Suprapubic skin (tissue), 4 donors: ENCODE results near the gene MMADHC. TPM values are rescaled to one million over a fixed set of nuclear protein-coding genes. Genes with fewer than 3 reads are reported as not detected.

Experiments
- DNase-seq, 2 donors: peaks; one replicate each; pipeline ENCODE4 v3.0.0-alpha.2; 2019; ENCODE audit warnings: low spot score in 2 of 2
- H3K27ac ChIP-seq: fragments of 200-600 bp; sonication (generic); one replicate; pipeline ENCODE4 v1.5.1; 2019
- H3K27me3 ChIP-seq: fragments of 200-600 bp; sonication (generic); one replicate; pipeline ENCODE4 v1.5.1; 2019
- H3K36me3 ChIP-seq: fragments of 200-600 bp; sonication (generic); one replicate; pipeline ENCODE4 v1.5.1; 2019
- H3K4me1 ChIP-seq: fragments of 200-600 bp; sonication (generic); one replicate; pipeline ENCODE4 v1.5.1; 2019
- H3K4me3 ChIP-seq: fragments of 200-600 bp; sonication (generic); one replicate; pipeline ENCODE4 v1.5.1; 2019; ENCODE audit warnings: mild to moderate bottlenecking
- H3K9me3 ChIP-seq: fragments of 200-600 bp; sonication (generic); one replicate; pipeline ENCODE4 v1.5.1; 2019
- CTCF ChIP-seq, 2 donors: fragments of 200-600 bp in 1 of 2; fragments of 450-650 bp in 1 of 2; sonication (generic) in 1 of 2; IDR thresholded peaks; one replicate each; pipeline ENCODE4 v1.5.1; 2016 to 2019; ENCODE audit warnings: antibody characterized with exemption in 2 of 2, mild to moderate bottlenecking in 1 of 2, moderate library complexity in 1 of 2
- EP300 ChIP-seq: sonication (generic); formaldehyde crosslinking; IDR thresholded peaks from one replicate; pipeline ENCODE4 v1.6.1; 2017; ENCODE audit warnings: antibody characterized with exemption
- POLR2A ChIP-seq, 2 donors: fragments of 450-650 bp; IDR thresholded peaks; one replicate each; pipeline ENCODE4 v1.6.1; 2017; ENCODE audit warnings: antibody characterized with exemption in 2 of 2, mild to moderate bottlenecking in 2 of 2, moderate library complexity in 2 of 2
- POLR2AphosphoS5 ChIP-seq, 3 donors: sonication (generic); formaldehyde crosslinking; IDR thresholded peaks; one replicate each; pipeline ENCODE4 v1.6.1; 2017; ENCODE audit warnings: antibody characterized with exemption in 3 of 3
- WGBS: methylation state at CpG from one replicate; pipeline ENCODE4 v1.1.5; 2018; 5-methylcytosine and 5-hydroxymethylcytosine counted together
- total RNA-seq, 4 donors: library from RNA; depleted of rRNA; stranded (reverse); fragments of >200 nt; gene quantifications; one replicate each; pipeline ENCODE4 v1.1.0, GENCODE V29; 2016

Gene MMADHC
- total RNA-seq, 4 donors from 2014 or later = 46.9 to 102 (median 81.5) TPM

GRCh38 chr2:149528983-149529382 lies 58.6 kb downstream of the MMADHC start:
- H3K4me3 ChIP-seq = no peak overlapping the region
- no peak for TF ChIP-seq POLR2AphosphoS5 (IDR thresholded peaks at IDR 0.05)
- TF ChIP-seq EP300 = no peak
- TF ChIP-seq CTCF (IDR thresholded peaks at IDR 0.05) = no peak
- TF ChIP-seq POLR2A (IDR thresholded peaks at IDR 0.05) = no peak
- no peaks in the 10 kb centered on the region for H3K4me1 ChIP-seq
- no peaks in the 10 kb centered on the region for H3K36me3 ChIP-seq
- no peaks in the 10 kb centered on the region for H3K9me3 ChIP-seq
- H3K27me3 ChIP-seq = no peaks in the 10 kb centered on the region
- DNase-seq = no peak
- H3K27ac ChIP-seq = no peak overlapping the region
- WGBS = 69% methylated on average over 3 of the region's 3 CpGs

GRCh38 chr2:149527998-149528755 lies 59.4 kb downstream of the MMADHC start:
- Histone ChIP-seq H3K27ac (no peak overlapping the region), H3K9me3 (peaks cover 4% of the 10 kb centered on the region), H3K4me1 (no peaks in the 10 kb centered on the region), H3K36me3 (no peaks in the 10 kb centered on the region), H3K27me3 (no peaks in the 10 kb centered on the region), H3K4me3 (no peak overlapping the region)
- no peak for TF ChIP-seq POLR2AphosphoS5 (IDR thresholded peaks at IDR 0.05)
- TF ChIP-seq POLR2A (IDR thresholded peaks at IDR 0.05) = no peak
- TF ChIP-seq EP300 = no peak
- no peak for TF ChIP-seq CTCF (IDR thresholded peaks at IDR 0.05)
- DNase-seq = no peak
- 72% methylated on average over 7 of the region's 7 CpGs for WGBS

- no peaks in the 10 kb centered on the region for H3K4me1 ChIP-seq
- DNase-seq = no peak
- H3K27me3 ChIP-seq = no peaks in the 10 kb centered on the region
- peaks cover 7% of the 10 kb centered on the region for H3K9me3 ChIP-seq
- 91% methylated on average over 2 of the region's 2 CpGs for WGBS
- H3K27ac ChIP-seq = no peak overlapping the region
- no peak overlapping the region for H3K4me3 ChIP-seq
- TF ChIP-seq POLR2A (IDR thresholded peaks at IDR 0.05) (no peak), CTCF (IDR thresholded peaks at IDR 0.05) (no peak), POLR2AphosphoS5 (IDR thresholded peaks at IDR 0.05) (no peak), EP300 (no peak)
- no peaks in the 10 kb centered on the region for H3K36me3 ChIP-seq
Observed at GRCh38 chr2:149526689-149527088, 60.9 kb downstream of the MMADHC start.

- DNase-seq = no peak
- Histone ChIP-seq H3K9me3 (peaks cover 7% of the 10 kb centered on the region), H3K27ac (no peak overlapping the region), H3K27me3 (no peaks in the 10 kb centered on the region), H3K36me3 (no peaks in the 10 kb centered on the region), H3K4me3 (no peak overlapping the region), H3K4me1 (no peaks in the 10 kb centered on the region)
- no peak for TF ChIP-seq CTCF (IDR thresholded peaks at IDR 0.05)
- no peak for TF ChIP-seq EP300
- TF ChIP-seq POLR2A (IDR thresholded peaks at IDR 0.05) = no peak
- 90% methylated on average over 8 of the region's 9 CpGs for WGBS
Observed at GRCh38 chr2:149525323-149525722, 62.3 kb downstream of the MMADHC start.
